ENCODE data around the gene NF2. TPM values are rescaled to one million over a fixed set of nuclear protein-coding genes. Genes with fewer than 3 reads are reported as not detected.

The NF2 gene
- total RNA-seq, 1 experiment from 2014 or later = 50.9 TPM

DNA sequence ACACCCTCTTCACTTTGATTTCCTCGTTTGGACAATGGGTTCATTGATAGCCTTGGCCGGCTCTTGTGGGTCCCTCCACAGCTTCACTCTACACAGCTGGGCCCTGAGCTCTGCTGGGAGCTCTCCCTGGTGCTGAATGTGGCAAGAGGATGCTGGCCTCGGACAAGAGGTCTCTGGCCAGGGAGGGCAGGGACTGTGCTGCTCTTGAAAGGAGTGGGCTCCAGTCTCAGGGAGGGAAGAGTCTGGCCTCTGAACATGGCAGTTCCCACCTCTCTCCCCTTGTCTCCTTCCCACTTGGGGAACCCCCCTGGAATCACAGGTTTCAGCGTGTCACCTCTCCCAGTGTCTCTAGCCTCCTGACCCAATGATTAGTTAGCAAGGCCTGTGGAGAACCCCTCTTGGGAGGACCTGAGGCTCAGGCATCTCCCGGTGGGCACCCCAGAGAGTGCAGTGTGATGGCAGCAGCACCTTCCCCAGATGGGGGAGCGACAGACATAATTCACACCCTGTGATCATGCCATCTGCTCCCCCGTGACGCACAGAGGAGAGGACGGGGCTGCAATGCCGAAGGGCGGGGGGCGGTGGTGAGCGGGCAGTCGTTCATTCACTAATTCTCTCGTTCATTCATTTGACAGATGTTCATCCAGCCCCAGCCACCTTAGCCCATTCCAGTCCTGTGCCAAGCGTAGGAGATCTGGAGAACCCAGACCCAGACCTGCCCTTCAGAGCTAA, 113.5 kb downstream of the NF2 start:
- peak; percentile 88 for DNase-seq
- H3K4ac ChIP-seq (ENCODE audit: low read depth, low read length) = no peak overlapping the region
- no peaks in the 10 kb centered on the region for H3K79me1 ChIP-seq (ENCODE audit: insufficient read depth, low read depth, low read length, poor library complexity, severe bottlenecking)
- no peak overlapping the region for H4K5ac ChIP-seq (ENCODE audit: insufficient read length, low read depth, low read length)
- H3K9me3 Mint-ChIP-seq = no peaks in the 10 kb centered on the region; a peak in 1 of 5 replicates
- TF ChIP-seq, protein P1, sequence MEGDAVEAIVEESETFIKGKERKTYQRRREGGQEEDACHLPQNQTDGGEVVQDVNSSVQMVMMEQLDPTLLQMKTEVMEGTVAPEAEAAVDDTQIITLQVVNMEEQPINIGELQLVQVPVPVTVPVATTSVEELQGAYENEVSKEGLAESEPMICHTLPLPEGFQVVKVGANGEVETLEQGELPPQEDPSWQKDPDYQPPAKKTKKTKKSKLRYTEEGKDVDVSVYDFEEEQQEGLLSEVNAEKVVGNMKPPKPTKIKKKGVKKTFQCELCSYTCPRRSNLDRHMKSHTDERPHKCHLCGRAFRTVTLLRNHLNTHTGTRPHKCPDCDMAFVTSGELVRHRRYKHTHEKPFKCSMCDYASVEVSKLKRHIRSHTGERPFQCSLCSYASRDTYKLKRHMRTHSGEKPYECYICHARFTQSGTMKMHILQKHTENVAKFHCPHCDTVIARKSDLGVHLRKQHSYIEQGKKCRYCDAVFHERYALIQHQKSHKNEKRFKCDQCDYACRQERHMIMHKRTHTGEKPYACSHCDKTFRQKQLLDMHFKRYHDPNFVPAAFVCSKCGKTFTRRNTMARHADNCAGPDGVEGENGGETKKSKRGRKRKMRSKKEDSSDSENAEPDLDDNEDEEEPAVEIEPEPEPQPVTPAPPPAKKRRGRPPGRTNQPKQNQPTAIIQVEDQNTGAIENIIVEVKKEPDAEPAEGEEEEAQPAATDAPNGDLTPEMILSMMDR (conservative IDR thresholded peaks at IDR 0.05) = no peak
- H3K23me2 ChIP-seq (ENCODE audit: insufficient read length, low read depth, low read length, poor library complexity, severe bottlenecking) = peaks cover 4% of the 10 kb centered on the region
- no peak overlapping the region for H3K56ac ChIP-seq (ENCODE audit: insufficient read length, low read depth, low read length)
- no peak overlapping the region for H3K14ac ChIP-seq (ENCODE audit: insufficient read depth, low read length)
- H2AK5ac ChIP-seq (ENCODE audit: insufficient read length, low read length) = no peak overlapping the region
- H4K91ac ChIP-seq (ENCODE audit: insufficient read length, low read depth, low read length) = no peak overlapping the region
- peaks cover 4 to 15% of the 10 kb centered on the region in 2 experiments; a peak in 2 of 4 replicates for H3K4me1 Mint-ChIP-seq
- no peaks in the 10 kb centered on the region for H3K9me3 ChIP-seq (ENCODE audit: control insufficient read depth, low read depth, low read length)
- no peak overlapping the region for H2BK12ac ChIP-seq (ENCODE audit: insufficient read length, low read depth, low read length)
- H4K20me1 ChIP-seq (ENCODE audit: control insufficient read depth, insufficient read depth, insufficient read length) = no peaks in the 10 kb centered on the region
- no peak overlapping the region for H3K23ac ChIP-seq (ENCODE audit: insufficient read length, low read depth, low read length)
- no peak overlapping the region for H4K8ac ChIP-seq (replicated peaks; ENCODE audit: insufficient read length, low read depth, low read length)
- no peak overlapping the region for H2BK120ac ChIP-seq (ENCODE audit: low read depth, low read length, poor library complexity, severe bottlenecking)
- H2BK15ac ChIP-seq (ENCODE audit: low read depth, low read length) = no peak overlapping the region
- H2BK20ac ChIP-seq (ENCODE audit: low read depth, low read length, poor library complexity, severe bottlenecking) = no peak overlapping the region
- H3K27ac ChIP-seq (ENCODE audit: insufficient read length, low read depth, low read length) = no peak overlapping the region
- no CpG with 5 or more reads among the region's 16 CpGs for WGBS (ENCODE audit: extremely low coverage, insufficient read length, low lambda C conversion rate)
- no peak overlapping the region; a peak in 1 of 5 replicates for H3K4me3 Mint-ChIP-seq
- no peak overlapping the region for H2AFZ ChIP-seq (ENCODE audit: low read length)
- H3K27me3 Mint-ChIP-seq (ENCODE audit: low read depth) = peaks cover 81% of the 10 kb centered on the region
- no peak overlapping the region for H3T11ph ChIP-seq (ENCODE audit: low read length)
- H3K9ac ChIP-seq (ENCODE audit: extremely low read depth, insufficient read length, low read length) = no peak overlapping the region
- H2BK5ac ChIP-seq (ENCODE audit: insufficient read length, low read length) = no peak overlapping the region
- no peaks in the 10 kb centered on the region for H3K4me1 ChIP-seq (ENCODE audit: insufficient read depth, low read length)
- H3K36me3 Mint-ChIP-seq (ENCODE audit: insufficient read depth in 1 of 3, low read depth in 3 of 3) = no peaks in the 10 kb centered on the region; a peak in 2 of 7 replicates
- peaks cover 24% of the 10 kb centered on the region; the same call in 1 of the 2 replicates for H3K27me3 ChIP-seq (ENCODE audit: insufficient read depth, low read length)
- H3K27ac Mint-ChIP-seq = no peak overlapping the region
- no peaks in the 10 kb centered on the region for H3K79me2 ChIP-seq (ENCODE audit: insufficient read depth, low read length)
- H3K4me2 ChIP-seq (ENCODE audit: insufficient read depth, insufficient read length, low read length) = no peak overlapping the region
- H3K18ac ChIP-seq (ENCODE audit: insufficient read length, low read depth, low read length) = no peak overlapping the region

All from H9 (cell line).